K562 treated with DMSO at 1 percent for 48 hours (cell line): ENCODE measurements around the gene NEU2. TPM values are rescaled to one million over a fixed set of nuclear protein-coding genes. Genes with fewer than 3 reads are reported as not detected.

ENCODE experiments used
- total RNA-seq: library from RNA; unstranded; fragments of 300-600 nt; gene quantifications from 2 replicates; pipeline ENCODE4 v1.2.3, GENCODE V29; 2022; ENCODE audit warnings: low replicate concordance; ENCODE audit errors: extremely low read depth

The NEU2 gene
- total RNA-seq, result not detected in 2 replicates

GRCh38 chr2:233032551-233033320 lies at the start of gene NEU2:
NEU2 (plus strand) TSS chr2:233032672; CDS start chr2:233032672, 0 bp downstream.

GRCh38 chr2:233013027-233013461 lies 19.4 kb upstream of the NEU2 start, which contains the start of gene NGEF:
NGEF (minus strand) TSS chr2:233013256; CDS start chr2:232974890, 38,366 bp downstream.

GRCh38 chr2:233059797-233060500 lies 27.5 kb downstream of the NEU2 start, which contains the start of gene INPP5D:
INPP5D (plus strand) TSS chr2:233060342; CDS start chr2:233060479, 137 bp downstream.

Other genes with a start within 250 kb of the NEU2 start
- gene SNORC, start 162.4 kb upstream of the NEU2 start, total RNA-seq, result not detected in 2 replicates
- gene NGEF, start 19.4 kb upstream of the NEU2 start, total RNA-seq, result not detected in 2 replicates
- gene INPP5D, start 27.7 kb downstream of the NEU2 start, total RNA-seq, result not detected in 2 replicates
- gene ATG16L1, start 219.0 kb downstream of the NEU2 start, total RNA-seq, result not detected in 2 replicates